ENCODE results near the gene PALLD. TPM values are rescaled to one million over a fixed set of nuclear protein-coding genes. Genes with fewer than 3 reads are reported as not detected.

PALLD gene
- total RNA-seq, 1 experiment from 2014 or later = 166 TPM

GRCh38 chr4:168868802-168869201, 371.9 kb downstream of the PALLD start:
- Histone ChIP-seq H4K20me1 (ENCODE audit: insufficient read depth) (peaks cover 5% of the 10 kb centered on the region; the same call in 1 of the 2 replicates), H3K27ac (ENCODE audit: low read depth, low read length) (no peak overlapping the region), H3K36me3 (ENCODE audit: control insufficient read depth in 1 of 2, insufficient read depth in 2 of 2, low read length in 2 of 2) (peaks cover 0 to 5% of the 10 kb centered on the region in 2 experiments; a peak in 2 of 4 replicates), H2AFZ (ENCODE audit: low read depth, low read length, poor library complexity, severe bottlenecking) (no peak overlapping the region), H3K4me3 (replicated peaks in 1 of 2; ENCODE audit: low read depth in 1 of 2, low read length in 2 of 2) (no peak overlapping the region), H3K9me2 (ENCODE audit: insufficient read depth) (no peaks in the 10 kb centered on the region), H3K4me1 (ENCODE audit: control insufficient read depth in 1 of 2, insufficient read depth in 2 of 2, low read length in 2 of 2) (no peaks in the 10 kb centered on the region), H3K27me3 (ENCODE audit: insufficient read depth, low read length) (no peaks in the 10 kb centered on the region), H3K9ac (ENCODE audit: low read length) (no peak overlapping the region), H3K9me3 (ENCODE audit: control insufficient read depth in 1 of 2, insufficient read depth in 1 of 2, low read depth in 1 of 2, low read length in 2 of 2) (no peaks in the 10 kb centered on the region), H3K4me2 (ENCODE audit: low read length) (no peak overlapping the region), H3K79me2 (ENCODE audit: insufficient read depth, low read length) (peaks cover 87% of the 10 kb centered on the region)
- no peak for ATAC-seq
- CTCF ChIA-PET = no interaction called here
- TF ChIP-seq ATF3 (IDR thresholded peaks at IDR 0.05) = no peak
- TF ChIP-seq MAX (IDR thresholded peaks at IDR 0.05) = no peak
- TF ChIP-seq SIN3A (IDR thresholded peaks at IDR 0.05; ENCODE audit: low read depth) = no peak
- no peak for TF ChIP-seq RAD21 (IDR thresholded peaks at IDR 0.05; ENCODE audit: low read depth)
- no peak for TF ChIP-seq TCF7L2 (IDR thresholded peaks at IDR 0.05; ENCODE audit: borderline replicate concordance, extremely low read depth, insufficient read depth, insufficient read length)
- TF ChIP-seq SP1 (IDR thresholded peaks at IDR 0.05; ENCODE audit: low read depth) = no peak
- no peak for TF ChIP-seq CTCF (IDR thresholded peaks at IDR 0.05 in 2 of 3, conservative IDR thresholded peaks at IDR 0.05 in 1 of 3; ENCODE audit: borderline replicate concordance in 1 of 3, insufficient read depth in 1 of 3, low read depth in 2 of 3, low read length in 2 of 3)
- no peak for TF ChIP-seq YY1 (IDR thresholded peaks at IDR 0.05; ENCODE audit: extremely low read depth, insufficient replicate concordance, low read depth, low read length)
- TF ChIP-seq POLR2AphosphoS5 (IDR thresholded peaks at IDR 0.05; ENCODE audit: low read depth, low read length) = no peak
- DNase-seq (ENCODE audit: low read depth, low spot score) = no peak
- BruUV-seq (replicated peaks) = no TSS peak
- RAD21 ChIA-PET (ENCODE audit: low non-redundant PET in 1 of 2, low total read pairs in 2 of 2, uncharacterized antibody in 2 of 2, unreplicated experiment in 2 of 2) = no interaction called here
- POLR2A ChIA-PET = no interaction called here
- intact Hi-C loops (cut with micrococcal nuclease) = no loop called here
